HCT116 (cell line): ENCODE data around the gene GTSF1L. TPM values are rescaled to one million over a fixed set of nuclear protein-coding genes. Genes with fewer than 3 reads are reported as not detected.

ENCODE experiments used
- ATAC-seq: fragments of 200-7000 bp; cut with Tn5 transposase; 2 replicates; pipeline ENCODE4 v1.9.1; 2020; ENCODE audit warnings: mild to moderate bottlenecking, moderate library complexity
- BruUV-seq: library from RNA; stranded (reverse); fragments of 400-500 nt; replicated peaks from 2 replicates; lab custom pipeline; 2021; lab: Mats Ljungman, UMichigan
- CTCF ChIA-PET: fragments of 300-600 bp; sonication (Branson Sonifier 250); formaldehyde crosslinking; loops from one replicate; lab custom pipeline; 2021; ENCODE audit warnings: antibody characterized with exemption; lab: Charles Lee
- POLR2A ChIA-PET: fragments of 300-600, 350-600 bp; sonication (Branson Sonifier 250); formaldehyde crosslinking; loops from one replicate; lab custom pipeline; 2021; ENCODE audit warnings: antibody characterized with exemption; lab: Charles Lee
- RAD21 ChIA-PET, 2 experiments: fragments of 300-600 bp; sonication (Branson Sonifier 250); formaldehyde crosslinking; loops; one replicate each; lab custom pipeline; 2023; ENCODE audit warnings: low total read pairs in 2 of 2; ENCODE audit not compliant: uncharacterized antibody in 2 of 2, unreplicated experiment in 2 of 2, low non-redundant PET in 1 of 2; lab: Charles Lee
- DNase-seq: peaks from one replicate; pipeline ENCODE4 v3.0.0-alpha.2; 2010; ENCODE audit warnings: low read depth, low spot score
- H2AFZ ChIP-seq: fragments of 200-600 bp; shearing (Covaris generic), sonication (generic); 2 replicates; pipeline ENCODE4 v1.6.1; 2017; ENCODE audit warnings: low read depth, mixed run types, mixed read lengths, antibody characterized with exemption, low read length; ENCODE audit not compliant: poor library complexity, severe bottlenecking
- H3K27ac ChIP-seq: 2 replicates; pipeline ENCODE4 v1.5.1; 2012; ENCODE audit warnings: low read depth, low read length
- H3K27me3 ChIP-seq: fragments of 200-600 bp; sonication (generic); 2 replicates; pipeline ENCODE4 v1.6.1; 2016; ENCODE audit warnings: mixed run types, low read length, mixed read lengths; ENCODE audit not compliant: insufficient read depth
- H3K36me3 ChIP-seq, 2 experiments: fragments of 200-500 bp in 1 of 2; fragments of 200-600 bp in 1 of 2; sonication (Bioruptor generic) in 1 of 2; sonication (generic) in 1 of 2; 2 replicates each; pipeline versions ENCODE4 v1.5.1 to v1.6.1; 2014 to 2016; ENCODE audit warnings: low read length in 2 of 2, inconsistent platforms in 1 of 2, mixed read lengths in 1 of 2, mixed run types in 1 of 2; ENCODE audit not compliant: insufficient read depth in 2 of 2, control insufficient read depth in 1 of 2
- H3K4me1 ChIP-seq, 2 experiments: fragments of 200-600 bp in 1 of 2; sonication (generic) in 1 of 2; 2 replicates each; pipeline versions ENCODE4 v1.5.1 to v1.6.1; 2012 to 2017; ENCODE audit warnings: low read length in 2 of 2, inconsistent platforms in 1 of 2, mild to moderate bottlenecking in 1 of 2, mixed read lengths in 1 of 2, mixed run types in 1 of 2, moderate library complexity in 1 of 2; ENCODE audit not compliant: insufficient read depth in 2 of 2, control insufficient read depth in 1 of 2
- H3K4me2 ChIP-seq: fragments of 200-600 bp; sonication (generic); 2 replicates; pipeline ENCODE4 v1.6.1; 2017; ENCODE audit warnings: mixed run types, low read length, mixed read lengths
- H3K4me3 ChIP-seq, 2 experiments: fragments of 200-600 bp in 1 of 2; sonication (generic) in 1 of 2; replicated peaks in 1 of 2; 2 replicates each; pipeline ENCODE4 v1.5.1; 2011 to 2016; ENCODE audit warnings: low read length in 2 of 2, control low read depth in 1 of 2, low read depth in 1 of 2, mild to moderate bottlenecking in 1 of 2, mixed read lengths in 1 of 2, mixed run types in 1 of 2
- H3K79me2 ChIP-seq: fragments of 200-600 bp; sonication (generic); 2 replicates; pipeline ENCODE4 v1.6.1; 2017; ENCODE audit warnings: mild to moderate bottlenecking, mixed run types, low read length, moderate library complexity, mixed read lengths; ENCODE audit not compliant: insufficient read depth
- H3K9ac ChIP-seq: fragments of 200-600 bp; sonication (generic); 2 replicates; pipeline ENCODE4 v1.6.1; 2016; ENCODE audit warnings: low read length, mixed read lengths
- H3K9me2 ChIP-seq: fragments of 200-600 bp; sonication (generic), shearing (Covaris generic); 2 replicates; pipeline ENCODE4 v1.6.1; 2017; ENCODE audit warnings: mixed run types, mild to moderate bottlenecking, moderate library complexity; ENCODE audit not compliant: insufficient read depth
- H3K9me3 ChIP-seq, 2 experiments: fragments of 200-500 bp in 1 of 2; fragments of 200-600 bp in 1 of 2; sonication (Bioruptor generic) in 1 of 2; sonication (generic) in 1 of 2; 2 replicates each; pipeline ENCODE4 v1.6.1; 2014 to 2017; ENCODE audit warnings: low read length in 2 of 2, mixed read lengths in 2 of 2, inconsistent platforms in 1 of 2, low read depth in 1 of 2, mild to moderate bottlenecking in 1 of 2, mixed run types in 1 of 2, moderate library complexity in 1 of 2; ENCODE audit not compliant: control insufficient read depth in 1 of 2, insufficient read depth in 1 of 2
- H4K20me1 ChIP-seq: fragments of 200-600 bp; sonication (generic), shearing (Covaris generic); 2 replicates; pipeline ENCODE4 v1.6.1; 2017; ENCODE audit warnings: mixed run types, mild to moderate bottlenecking, moderate library complexity; ENCODE audit not compliant: insufficient read depth
- CBX3 ChIP-seq: IDR thresholded peaks from 2 replicates; pipeline ENCODE4 v1.6.1; 2012; ENCODE audit warnings: low read depth
- CEBPB ChIP-seq: IDR thresholded peaks from 2 replicates; pipeline ENCODE4 v1.6.1; 2012; ENCODE audit warnings: low read depth
- EGR1 ChIP-seq: IDR thresholded peaks from 2 replicates; pipeline ENCODE4 v1.6.1; 2012; ENCODE audit warnings: low read depth
- ELF1 ChIP-seq: IDR thresholded peaks from 2 replicates; pipeline ENCODE4 v1.6.1; 2012; ENCODE audit warnings: low read depth, borderline replicate concordance
- EZH2 ChIP-seq: fragments of 200-600 bp; sonication (generic); IDR thresholded peaks from 2 replicates; pipeline ENCODE4 v1.6.1; 2017; ENCODE audit warnings: antibody characterized with exemption, mixed run types
- EZH2phosphoT487 ChIP-seq: fragments of 200-600 bp; IDR thresholded peaks from 2 replicates; pipeline ENCODE4 v1.6.1; 2018; ENCODE audit warnings: antibody characterized with exemption, borderline replicate concordance
- FOSL1 ChIP-seq: IDR thresholded peaks from 2 replicates; pipeline ENCODE4 v1.6.1; 2012; ENCODE audit warnings: low read depth
- JUND ChIP-seq: IDR thresholded peaks from 2 replicates; pipeline ENCODE4 v1.6.1; 2012
- POLR2A ChIP-seq: IDR thresholded peaks from 2 replicates; pipeline ENCODE4 v1.7.0; 2011; ENCODE audit warnings: borderline replicate concordance; ENCODE audit not compliant: insufficient read depth, insufficient read length; ENCODE audit errors: extremely low read depth
- POLR2AphosphoS5 ChIP-seq: IDR thresholded peaks from 2 replicates; pipeline ENCODE4 v1.6.1; 2011; ENCODE audit warnings: mild to moderate bottlenecking, low read depth, low read length, moderate library complexity
- RAD21 ChIP-seq: IDR thresholded peaks from 2 replicates; pipeline ENCODE4 v1.6.1; 2012; ENCODE audit warnings: low read depth, mild to moderate bottlenecking
- TCF7L2 ChIP-seq: IDR thresholded peaks from 2 replicates; pipeline ENCODE4 v1.7.0; 2011; ENCODE audit warnings: borderline replicate concordance, inconsistent platforms; ENCODE audit not compliant: insufficient read depth, insufficient read length; ENCODE audit errors: extremely low read depth
- ZFX ChIP-seq: fragments of 450-650 bp; IDR thresholded peaks from 2 replicates; pipeline ENCODE4 v1.6.1; 2017
- ZNF274 ChIP-seq: fragments of 200-500 bp; sonication (Bioruptor generic); IDR thresholded peaks from 2 replicates; pipeline ENCODE4 v1.6.1; 2014; ENCODE audit warnings: mild to moderate bottlenecking, low read depth, low read length, inconsistent platforms
- intact Hi-C: fragments of 100-400 bp; cut with micrococcal nuclease; formaldehyde crosslinking; loops from 2 replicates; pipeline ENCODE4 v1.10.0; 2022
- total RNA-seq: library from RNA; stranded (reverse); gene quantifications from one replicate; pipeline ENCODE4 v1.2.1, GENCODE V29; 2021; ENCODE audit not compliant: unreplicated experiment
- TF ChIP-seq, protein P1 (sequence below): IDR thresholded peaks from 2 replicates; pipeline ENCODE4 v1.6.1; 2012
- TF ChIP-seq, protein P2 (sequence below): IDR thresholded peaks from 2 replicates; pipeline ENCODE4 v1.6.1; 2011; ENCODE audit warnings: mild to moderate bottlenecking, low read length, moderate library complexity; ENCODE audit not compliant: insufficient replicate concordance; ENCODE audit errors: extremely low read depth
- TF ChIP-seq, protein P3 (sequence below): IDR thresholded peaks from 2 replicates; pipeline ENCODE4 v1.6.1; 2012

The GTSF1L gene
- total RNA-seq, 1 experiment from 2014 or later = not detected

DNA sequence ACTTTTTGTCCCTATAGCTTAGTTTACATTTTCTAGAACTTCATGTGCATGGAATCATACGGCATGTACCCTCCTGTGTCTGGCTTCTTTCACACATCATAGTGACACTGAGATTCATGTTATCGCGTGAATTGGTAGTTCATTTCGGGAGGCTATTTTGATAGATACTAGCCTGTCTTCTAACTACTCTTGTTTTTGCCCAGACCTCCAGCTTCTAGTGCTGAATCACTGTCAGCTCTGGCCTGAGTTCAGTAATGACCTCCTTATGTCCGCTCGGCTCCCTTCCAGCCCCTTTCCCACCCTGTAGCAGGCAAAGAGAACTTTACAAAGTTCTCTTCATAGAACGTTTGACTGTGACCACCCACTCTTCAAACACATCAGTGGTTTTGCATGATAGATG lies 45.8 kb downstream of the GTSF1L start:
- Histone ChIP-seq H3K9ac (no peak overlapping the region), H3K36me3 (peaks cover 10 to 25% of the 10 kb centered on the region in 2 experiments; a peak in 3 of 4 replicates)
- POLR2A ChIA-PET = no interaction called here
- TF ChIP-seq POLR2A = no peak
- TF ChIP-seq ELF1 = no peak
- no peak for TF ChIP-seq POLR2AphosphoS5
- TF ChIP-seq, protein P1, sequence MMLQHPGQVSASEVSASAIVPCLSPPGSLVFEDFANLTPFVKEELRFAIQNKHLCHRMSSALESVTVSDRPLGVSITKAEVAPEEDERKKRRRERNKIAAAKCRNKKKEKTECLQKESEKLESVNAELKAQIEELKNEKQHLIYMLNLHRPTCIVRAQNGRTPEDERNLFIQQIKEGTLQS = no peak
- no peak for TF ChIP-seq EZH2
- no peak for TF ChIP-seq ZFX
- no peak for TF ChIP-seq EZH2phosphoT487
- TF ChIP-seq RAD21 = no peak
- TF ChIP-seq TCF7L2 = no peak
- TF ChIP-seq, protein P2, sequence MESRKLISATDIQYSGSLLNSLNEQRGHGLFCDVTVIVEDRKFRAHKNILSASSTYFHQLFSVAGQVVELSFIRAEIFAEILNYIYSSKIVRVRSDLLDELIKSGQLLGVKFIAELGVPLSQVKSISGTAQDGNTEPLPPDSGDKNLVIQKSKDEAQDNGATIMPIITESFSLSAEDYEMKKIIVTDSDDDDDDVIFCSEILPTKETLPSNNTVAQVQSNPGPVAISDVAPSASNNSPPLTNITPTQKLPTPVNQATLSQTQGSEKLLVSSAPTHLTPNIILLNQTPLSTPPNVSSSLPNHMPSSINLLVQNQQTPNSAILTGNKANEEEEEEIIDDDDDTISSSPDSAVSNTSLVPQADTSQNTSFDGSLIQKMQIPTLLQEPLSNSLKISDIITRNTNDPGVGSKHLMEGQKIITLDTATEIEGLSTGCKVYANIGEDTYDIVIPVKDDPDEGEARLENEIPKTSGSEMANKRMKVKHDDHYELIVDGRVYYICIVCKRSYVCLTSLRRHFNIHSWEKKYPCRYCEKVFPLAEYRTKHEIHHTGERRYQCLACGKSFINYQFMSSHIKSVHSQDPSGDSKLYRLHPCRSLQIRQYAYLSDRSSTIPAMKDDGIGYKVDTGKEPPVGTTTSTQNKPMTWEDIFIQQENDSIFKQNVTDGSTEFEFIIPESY = no peak
- TF ChIP-seq, protein P3, sequence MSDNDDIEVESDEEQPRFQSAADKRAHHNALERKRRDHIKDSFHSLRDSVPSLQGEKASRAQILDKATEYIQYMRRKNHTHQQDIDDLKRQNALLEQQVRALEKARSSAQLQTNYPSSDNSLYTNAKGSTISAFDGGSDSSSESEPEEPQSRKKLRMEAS = no peak
- TF ChIP-seq CBX3 = no peak
- TF ChIP-seq CEBPB = no peak
- no peak for TF ChIP-seq ZNF274
- TF ChIP-seq FOSL1 = no peak
- TF ChIP-seq EGR1 = no peak
- no peak for TF ChIP-seq JUND
- TF ChIP-seq, all 23 proteins: peak for 0
- intact Hi-C loops = no loop called here
- peaks cover 57% of the 10 kb centered on the region for H3K79me2 ChIP-seq
- CTCF ChIA-PET = interaction anchor here (0.6 kb wide), 1 partner anchor 235 kb away, joined by 3 read pairs; no protein-coding TSS in a partner anchor
- RAD21 ChIA-PET = no interaction called here
- no peak overlapping the region for H2AFZ ChIP-seq
- no peaks in the 10 kb centered on the region for H3K27me3 ChIP-seq
- no peaks in the 10 kb centered on the region for H3K9me2 ChIP-seq
- H3K4me2 ChIP-seq = no peak overlapping the region
- BruUV-seq = no TSS peak
- ATAC-seq (no peak), DNase-seq (no peak)
- H3K27ac ChIP-seq = no peak overlapping the region
- no peak overlapping the region for H3K4me3 ChIP-seq
- H3K4me1 ChIP-seq = no peaks in the 10 kb centered on the region
- H4K20me1 ChIP-seq = peaks cover 5% of the 10 kb centered on the region; the same call in 1 of the 2 replicates
- no peaks in the 10 kb centered on the region for H3K9me3 ChIP-seq
